GM15510 (cell line): ENCODE measurements around the gene AP2A1.

Experiments used
- POLR2A ChIP-seq: IDR thresholded peaks from 3 replicates; pipeline ENCODE4 v1.6.1; 2011; ENCODE audit warnings: borderline replicate concordance; ENCODE audit not compliant: insufficient read length; ENCODE audit errors: extremely low read depth

AP2A1 gene

GRCh38 chr19:49799798-49800376, 33.1 kb downstream of the AP2A1 start:
- TF ChIP-seq POLR2A: no peak

GRCh38 chr19:49800771-49801170, 34.0 kb downstream of the AP2A1 start:
- TF ChIP-seq POLR2A: no peak

- TF ChIP-seq POLR2A: no peak
Measured at GRCh38 chr19:49801401-49801888, 34.6 kb downstream of the AP2A1 start.

- TF ChIP-seq POLR2A: no peak
Measured at GRCh38 chr19:49801966-49802661, 35.3 kb downstream of the AP2A1 start.

GRCh38 chr19:49802836-49803528, 36.2 kb downstream of the AP2A1 start:
- TF ChIP-seq POLR2A: no peak

- TF ChIP-seq POLR2A: no peak
Measured at GRCh38 chr19:49803529-49803856, 36.7 kb downstream of the AP2A1 start.

- no peak for TF ChIP-seq POLR2A
Measured at GRCh38 chr19:49805822-49806619, 39.2 kb downstream of the AP2A1 start.

- no peak for TF ChIP-seq POLR2A
Measured at GRCh38 chr19:49806620-49806959, 39.8 kb downstream of the AP2A1 start.

- TF ChIP-seq POLR2A: no peak
Measured at GRCh38 chr19:49807058-49807903, 40.5 kb downstream of the AP2A1 start.

GRCh38 chr19:49807904-49808675, 41.3 kb downstream of the AP2A1 start:
- TF ChIP-seq POLR2A: no peak

GRCh38 chr19:49808711-49809159, 41.9 kb downstream of the AP2A1 start:
- no peak for TF ChIP-seq POLR2A

GRCh38 chr19:49809160-49809940, 42.5 kb downstream of the AP2A1 start:
- TF ChIP-seq POLR2A: no peak

- TF ChIP-seq POLR2A: no peak
Measured at GRCh38 chr19:49809941-49810389, 43.2 kb downstream of the AP2A1 start.
